NCI-H345 treated with DMSO at 0.1 percent for 48 hours (cell line): ENCODE data around the gene DCUN1D4.

Experiments used
- DNase-seq: peaks from one replicate; lab custom pipeline; 2025; ENCODE audit not compliant: unreplicated experiment; lab: John Stamatoyannopoulos, UW

The DCUN1D4 gene

DNA sequence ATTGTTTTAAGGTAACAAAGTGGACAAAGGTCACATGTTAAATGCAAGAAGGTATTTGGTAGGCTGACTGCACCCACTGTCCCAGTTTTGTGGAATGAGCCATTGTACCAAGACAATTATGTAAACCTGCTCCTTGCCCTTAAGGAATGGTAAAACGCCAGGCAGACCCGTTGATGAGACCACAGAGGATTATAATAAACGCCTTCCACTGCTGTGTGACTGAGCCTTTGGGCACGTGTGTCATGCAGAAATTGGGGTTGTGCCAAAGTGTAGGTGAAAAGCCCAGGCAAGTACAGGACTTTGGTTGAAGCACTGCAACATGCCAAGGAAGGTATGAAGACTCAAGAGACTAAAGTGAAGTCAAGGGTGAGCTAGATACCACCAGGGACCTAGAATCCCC lies 117.5 kb downstream of the DCUN1D4 start:
- DNase-seq: no peak

DNA sequence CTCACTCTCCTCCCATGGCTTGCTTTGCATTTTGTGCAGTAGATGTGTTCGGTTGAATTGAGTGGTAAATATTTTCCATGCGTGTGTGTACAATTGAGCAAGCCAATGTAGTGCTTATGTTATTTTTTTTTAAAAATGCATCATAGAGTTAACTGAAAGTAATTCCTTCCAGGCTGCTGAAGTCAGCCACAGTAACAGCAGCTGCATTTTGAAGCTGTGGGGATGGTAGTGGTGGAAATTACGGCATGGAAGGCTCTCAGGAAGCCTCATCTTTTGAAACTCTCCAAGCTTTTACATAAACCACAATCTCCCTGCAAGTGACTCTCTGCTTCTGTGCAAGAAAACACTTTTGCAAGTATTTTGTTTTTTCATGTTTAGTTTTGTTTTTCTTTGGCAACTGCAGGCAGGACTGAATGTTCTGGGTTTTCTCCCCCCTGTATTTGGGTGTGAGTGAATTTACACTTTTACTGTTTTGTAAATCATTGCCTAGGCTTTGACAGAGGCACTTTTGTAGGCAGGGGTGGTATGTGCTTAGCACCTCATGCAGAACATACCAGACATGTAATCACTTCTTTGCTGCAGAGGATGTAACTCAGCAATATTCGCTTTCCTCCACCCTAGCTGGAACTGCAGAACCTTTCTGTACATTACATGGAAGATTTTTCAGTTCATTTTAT lies 121.0 kb downstream of the DCUN1D4 start:
- DNase-seq: no peak

DNA sequence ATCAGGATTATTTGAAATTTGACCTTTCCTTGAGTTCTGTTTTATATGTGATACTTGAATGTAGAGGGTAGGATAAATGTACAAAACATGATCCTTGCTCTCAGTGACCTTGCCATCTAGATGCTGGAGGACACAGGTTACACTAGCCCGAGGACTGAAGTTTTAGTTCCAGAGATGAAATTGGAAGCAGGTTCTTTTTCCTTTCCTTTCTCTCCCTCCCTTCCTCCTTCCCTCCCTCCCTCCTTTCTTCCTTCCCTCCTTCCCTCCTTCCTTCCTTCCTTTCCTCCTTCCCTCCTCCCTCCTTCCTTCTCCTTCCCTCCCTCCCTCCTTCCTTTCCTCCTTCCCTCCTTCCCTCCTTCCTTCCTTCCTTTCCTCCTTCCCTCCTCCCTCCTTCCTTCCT lies 122.9 kb downstream of the DCUN1D4 start:
- no peak for DNase-seq
